ENCODE results near the gene NAP1L4. TPM values are rescaled to one million over a fixed set of nuclear protein-coding genes. Genes with fewer than 3 reads are reported as not detected.
A peak's percentile ranks its signal among the peaks of the same experiment; 100 is the strongest.
"Not testable (repeated sequence)": the region's sequence is repeated elsewhere in the genome, so short reads cannot be mapped to it uniquely, and the experiment has no call there.

The NAP1L4 gene
- total RNA-seq, 1 donor from 2014 or later, result 154 TPM

- ATAC-seq (ENCODE audit: poor library complexity), result no peak
- intact Hi-C loops (cut with DNase I), result no loop called here
- no peak for DNase-seq
Observed at GRCh38 chr11:2919837-2920236, 72.3 kb downstream of the NAP1L4 start.

- no peak for ATAC-seq (ENCODE audit: poor library complexity)
- DNase-seq, result no peak
- intact Hi-C loops (cut with DNase I), result no loop called here
Observed at GRCh38 chr11:2919188-2919587, 72.9 kb downstream of the NAP1L4 start.

DNA sequence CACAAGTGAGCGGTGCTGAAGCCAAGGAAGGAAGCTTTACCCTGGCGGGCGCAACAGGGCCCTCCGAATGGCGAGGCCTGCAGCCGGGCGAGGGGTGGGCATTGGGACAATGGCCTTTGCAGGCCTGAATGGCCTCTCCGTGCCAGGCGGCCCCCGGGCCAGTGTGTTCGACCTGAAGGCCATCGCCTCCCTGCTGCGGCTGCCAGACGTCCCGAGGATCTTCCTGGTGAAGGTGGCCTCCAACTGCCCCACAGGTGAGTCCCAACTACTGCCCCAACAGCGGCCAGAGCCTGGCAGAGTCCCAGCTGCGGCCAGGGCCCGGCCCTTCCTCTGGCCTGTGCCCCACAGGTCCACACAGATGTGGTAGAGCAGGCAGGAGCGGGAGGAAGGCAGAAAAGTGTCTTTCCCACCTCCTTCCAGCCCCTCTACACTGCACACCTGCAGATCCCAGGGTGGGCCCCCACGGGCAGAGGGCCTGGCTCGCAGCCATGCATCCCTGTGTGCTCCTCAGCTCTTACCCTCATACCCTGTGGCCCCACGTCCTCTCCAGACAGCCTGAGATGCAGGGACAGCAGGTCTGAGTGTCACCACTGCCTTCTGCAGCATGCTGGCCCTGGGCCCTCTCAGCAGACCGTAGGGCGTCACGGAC, 74.2 kb downstream of the NAP1L4 start:
- ATAC-seq (ENCODE audit: poor library complexity) (no peak), DNase-seq (no peak)
- intact Hi-C loops (cut with DNase I), result no loop called here

DNA sequence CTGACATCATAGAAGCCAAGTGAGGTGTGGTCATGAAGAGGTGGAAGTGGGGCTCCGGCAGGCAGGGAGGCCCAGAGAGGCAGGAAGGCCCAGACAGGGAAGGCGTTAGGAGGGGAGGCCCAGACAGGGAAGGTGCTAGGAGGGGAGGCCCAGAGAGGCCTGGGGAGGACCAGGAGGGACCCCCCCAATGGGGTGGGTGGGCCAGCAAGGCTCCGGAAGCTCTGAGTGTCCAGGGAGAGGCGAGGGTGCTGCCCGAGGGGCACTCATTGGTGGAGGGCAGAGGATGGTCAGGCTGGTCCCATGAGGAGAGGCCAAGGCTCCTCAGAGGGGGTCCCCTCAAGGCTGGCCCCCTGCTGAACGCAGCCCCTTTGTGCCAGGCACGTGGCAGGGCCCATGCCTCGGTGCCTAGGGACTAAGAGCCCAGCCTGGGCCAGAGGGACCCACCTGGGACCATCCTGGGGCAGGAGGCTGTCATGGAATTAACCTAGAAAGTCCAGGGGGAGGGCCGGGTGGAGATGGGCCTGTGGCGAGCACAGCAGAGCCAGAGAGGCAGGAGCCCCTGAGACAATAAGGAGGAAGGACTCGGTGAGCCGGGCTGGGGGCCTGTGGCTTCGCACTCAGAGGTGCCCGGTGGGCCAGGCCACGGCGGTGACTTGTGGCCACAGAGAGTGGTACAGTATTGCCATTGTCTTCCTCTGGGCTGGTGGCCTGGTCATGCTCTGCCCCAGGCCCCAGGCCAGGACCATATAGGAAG, 75.1 kb downstream of the NAP1L4 start:
- no peak for ATAC-seq (ENCODE audit: poor library complexity)
- DNase-seq, result no peak
- intact Hi-C loops (cut with DNase I), result no loop called here

DNA sequence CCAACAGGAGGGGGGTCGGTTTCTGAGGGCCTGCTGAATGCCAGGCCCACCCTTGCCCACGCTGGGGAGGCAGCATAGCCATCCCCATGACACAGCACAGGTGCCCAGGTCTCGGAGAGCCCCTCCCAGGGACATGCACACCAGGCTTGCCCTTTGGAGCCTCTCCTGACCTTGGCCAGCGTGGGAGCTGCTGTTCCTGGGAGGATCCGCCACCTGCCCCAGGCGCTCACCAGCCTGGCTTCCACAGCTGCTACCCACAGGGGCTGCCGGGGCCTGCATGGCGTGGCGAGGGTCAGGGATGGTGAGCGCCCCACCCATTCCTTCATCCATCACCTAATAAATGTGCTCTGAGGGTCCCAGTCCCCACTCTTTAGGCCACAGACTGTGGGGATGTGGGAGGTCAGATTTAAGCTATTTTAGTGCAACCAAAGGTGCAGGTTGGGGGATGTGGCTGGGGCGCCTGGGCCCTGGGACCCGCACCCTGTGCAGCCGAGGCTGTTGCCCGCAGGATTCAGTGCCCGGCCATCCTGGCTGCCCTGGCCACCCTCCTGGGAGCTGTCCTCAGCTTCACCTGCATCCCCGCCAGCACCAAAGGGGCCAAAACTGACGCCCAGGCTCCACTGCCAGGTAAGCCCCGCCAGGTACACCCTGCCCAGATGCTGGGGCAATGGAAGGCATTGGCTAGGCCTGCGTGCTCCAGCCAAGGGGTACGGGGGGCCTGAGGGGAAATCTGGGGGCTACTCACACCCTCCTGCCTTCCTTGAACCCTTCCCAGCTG, 75.8 kb downstream of the NAP1L4 start:
- intact Hi-C loops (cut with DNase I), result no loop called here
- DNase-seq (no peak), ATAC-seq (ENCODE audit: poor library complexity) (no peak)

DNA sequence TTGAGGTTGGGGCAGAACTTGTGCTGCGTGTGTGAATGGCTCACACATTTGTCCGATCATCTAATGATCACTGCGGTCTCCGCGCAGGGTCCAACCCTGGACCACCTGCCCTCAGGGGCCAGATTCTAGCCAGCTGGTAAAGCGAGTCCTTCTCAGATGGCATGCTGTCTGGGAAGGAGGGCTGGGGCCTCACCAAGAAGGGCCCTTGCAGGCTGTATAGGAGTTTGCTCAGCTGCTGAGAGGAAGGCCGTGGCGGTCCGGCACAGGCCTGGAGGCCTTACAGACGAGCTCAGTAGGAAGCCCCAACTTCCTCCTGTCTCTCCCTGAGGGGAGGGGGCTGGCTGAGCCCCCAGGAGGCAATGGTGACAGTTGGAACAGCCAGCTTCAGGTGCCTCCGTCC, 76.7 kb downstream of the NAP1L4 start:
- ATAC-seq (ENCODE audit: poor library complexity), result no peak
- intact Hi-C loops (cut with DNase I), result no loop called here
- no peak for DNase-seq

DNA sequence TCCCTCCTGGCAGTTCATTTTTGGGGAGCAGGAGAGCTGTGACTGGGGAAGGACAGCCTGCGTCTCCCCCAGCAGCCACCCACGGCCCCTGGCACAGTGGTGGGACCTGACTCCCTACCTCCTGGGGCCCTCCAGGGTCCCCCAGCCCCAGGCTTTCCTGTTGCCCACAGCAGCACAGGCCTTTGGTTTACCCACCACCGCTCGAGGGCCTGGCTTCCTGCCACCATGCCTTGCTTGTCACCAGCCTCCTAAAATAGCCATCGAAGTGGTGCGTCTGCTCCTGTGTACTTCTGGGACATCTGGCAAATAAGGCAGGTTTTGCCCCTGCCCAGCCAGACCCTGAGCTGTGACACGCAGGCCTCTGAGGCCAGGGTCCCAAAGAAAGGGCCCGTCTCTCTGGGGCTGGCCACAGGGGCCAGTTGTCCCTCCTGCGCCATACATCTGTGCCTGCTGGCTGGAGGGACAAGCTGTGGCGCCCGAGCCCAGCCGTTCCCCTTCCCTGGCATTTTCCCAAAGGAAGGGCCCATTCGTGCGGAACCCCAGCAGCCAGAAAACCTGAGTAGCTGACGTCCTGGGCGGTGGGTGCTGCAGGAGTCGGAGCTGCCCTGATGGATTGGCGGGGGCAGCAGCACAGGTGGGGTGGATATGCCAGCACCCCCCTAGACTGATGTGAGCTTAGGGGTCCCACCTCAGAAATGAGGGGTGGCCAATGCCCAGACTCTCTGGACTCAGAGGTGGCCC, 77.5 kb downstream of the NAP1L4 start:
- peak; percentile 80 for ATAC-seq (ENCODE audit: poor library complexity)
- DNase-seq, result peak; percentile 87
- intact Hi-C loops (cut with DNase I), result no loop called here

DNA sequence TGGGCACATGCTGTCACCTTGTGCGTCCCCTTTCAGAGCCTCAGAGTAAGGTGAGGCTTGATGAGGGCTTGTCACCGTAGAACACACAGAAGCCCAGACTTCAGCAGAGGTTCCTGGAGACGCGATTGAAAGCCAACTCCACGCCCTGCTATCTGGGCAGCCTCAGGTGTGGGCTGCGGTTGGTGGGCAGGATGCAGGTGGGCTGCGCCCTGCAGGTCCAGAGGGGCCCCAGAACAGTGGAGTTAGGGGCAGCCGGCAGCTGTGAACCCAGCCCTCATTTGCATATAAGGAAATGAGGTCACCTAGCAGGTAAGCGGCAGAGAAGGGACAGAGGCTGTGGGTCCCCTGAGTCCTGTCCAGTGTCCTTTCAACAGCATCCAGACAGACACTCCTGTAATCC, 78.4 kb downstream of the NAP1L4 start:
- no peak for DNase-seq
- ATAC-seq (ENCODE audit: poor library complexity), result no peak
- intact Hi-C loops (cut with DNase I), result no loop called here

DNA sequence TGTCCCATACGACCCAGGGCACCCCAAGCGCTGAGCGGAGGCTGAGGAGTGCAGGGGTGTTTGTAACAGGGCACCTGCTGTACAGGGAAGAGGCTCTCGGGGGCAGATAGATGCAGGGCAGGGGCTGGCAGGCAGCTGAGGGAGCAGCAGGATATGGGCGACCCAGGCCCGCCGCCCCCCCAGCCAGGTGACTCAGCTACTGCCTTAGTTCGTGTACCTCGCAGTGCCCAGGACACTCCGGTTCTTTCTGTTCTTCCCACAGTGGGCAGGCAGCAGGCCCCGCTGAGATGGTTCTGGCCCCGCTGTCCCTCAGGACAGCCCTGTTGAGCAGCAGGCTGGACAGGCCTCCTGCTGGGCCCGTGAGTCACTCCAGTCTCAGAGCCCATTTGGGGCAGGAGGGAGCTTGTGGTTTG, 79.1 kb downstream of the NAP1L4 start:
- no peak for DNase-seq
- no peak for ATAC-seq (ENCODE audit: poor library complexity)

DNA sequence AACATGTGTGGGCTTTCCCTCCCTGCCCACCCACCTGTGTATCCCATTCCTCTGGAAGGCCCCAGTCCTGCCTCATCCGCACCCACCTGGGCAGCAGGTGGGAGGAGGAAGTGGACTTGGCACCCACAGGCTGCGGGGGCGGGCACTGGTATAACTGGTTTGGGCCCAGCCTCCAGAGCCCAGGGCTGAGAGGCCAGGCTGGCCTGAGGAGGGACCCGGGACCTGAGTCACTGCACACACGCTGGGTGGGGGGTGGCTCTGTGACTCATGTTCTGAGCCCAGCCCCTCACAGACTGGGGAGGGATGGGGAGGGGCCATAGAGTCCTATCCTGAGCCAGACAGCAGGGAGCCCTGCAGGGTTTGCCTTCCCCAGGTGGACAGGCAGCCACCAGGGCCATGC, 79.6 kb downstream of the NAP1L4 start:
- ATAC-seq (ENCODE audit: poor library complexity) (peak; percentile 12), DNase-seq (no peak)
- intact Hi-C loops (cut with DNase I), result no loop called here

More for the DNA sequence above, 79.1 kb downstream of the NAP1L4 start:
- intact Hi-C loops (cut with DNase I), result no loop called here

GRCh38 chr11:2911785-2912391, 80.2 kb downstream of the NAP1L4 start:
- no peak for DNase-seq
- intact Hi-C loops (cut with DNase I), result no loop called here
- ATAC-seq (ENCODE audit: poor library complexity), result no peak

- DNase-seq, result no peak
- intact Hi-C loops (cut with DNase I), result no loop called here
- ATAC-seq (ENCODE audit: poor library complexity), result no peak
Observed at GRCh38 chr11:2911088-2911784, 80.9 kb downstream of the NAP1L4 start.

DNA sequence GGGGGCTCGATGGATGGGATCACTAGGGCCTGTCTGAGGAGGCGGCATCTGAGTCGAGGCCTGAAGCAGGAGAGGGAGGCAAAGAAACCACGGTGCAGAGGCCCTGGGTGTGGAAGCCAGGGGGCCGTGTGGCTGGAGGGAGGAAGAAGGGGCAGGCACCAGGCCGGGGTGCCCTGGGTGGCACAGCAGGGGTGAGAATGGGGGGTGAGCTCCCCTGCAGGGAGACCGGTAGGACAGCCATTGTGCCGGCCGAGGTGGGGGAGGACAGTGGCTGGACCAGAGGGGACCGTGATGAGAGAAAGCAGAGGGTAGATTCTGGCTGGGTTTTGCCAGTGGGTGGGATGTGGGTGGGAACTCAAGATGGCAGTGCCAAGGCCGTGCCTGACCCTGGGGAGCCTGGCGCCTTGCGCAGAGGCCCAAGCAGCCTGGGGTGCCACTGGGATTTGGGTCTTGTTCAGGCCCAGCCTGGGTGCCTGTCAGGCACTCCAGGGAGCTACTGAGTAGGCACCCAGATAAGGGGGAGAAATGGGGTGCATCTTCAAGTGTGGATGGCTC, 81.7 kb downstream of the NAP1L4 start:
- intact Hi-C loops (cut with DNase I), result no loop called here
- DNase-seq (no peak), ATAC-seq (ENCODE audit: poor library complexity) (no peak)

- ATAC-seq (ENCODE audit: poor library complexity), result no peak
- peak; percentile 62 for DNase-seq
- intact Hi-C loops (cut with DNase I), result no loop called here
Observed at GRCh38 chr11:2909133-2909902, 82.8 kb downstream of the NAP1L4 start.

DNA sequence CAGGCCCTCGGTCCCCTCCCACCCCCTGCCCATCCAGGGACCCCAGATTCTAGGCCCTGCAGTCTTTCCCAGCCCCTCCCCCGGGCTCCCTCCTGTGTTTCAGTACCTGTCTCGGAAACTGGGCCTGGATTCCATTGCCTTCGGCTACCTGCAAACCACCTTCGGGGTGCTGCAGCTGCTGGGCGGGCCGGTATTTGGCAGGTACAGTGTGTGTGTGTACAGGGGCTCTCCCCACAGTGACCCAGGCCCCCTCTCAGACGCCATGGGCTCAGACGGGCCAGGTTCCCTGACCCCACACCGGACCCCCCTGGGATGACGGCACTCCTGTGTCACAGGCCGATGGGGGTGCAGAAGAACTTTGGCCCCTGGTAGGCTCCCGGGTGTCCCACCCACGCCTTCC, 84.0 kb downstream of the NAP1L4 start:
- intact Hi-C loops (cut with DNase I), result no loop called here
- ATAC-seq (ENCODE audit: poor library complexity), result no peak
- no peak for DNase-seq

DNA sequence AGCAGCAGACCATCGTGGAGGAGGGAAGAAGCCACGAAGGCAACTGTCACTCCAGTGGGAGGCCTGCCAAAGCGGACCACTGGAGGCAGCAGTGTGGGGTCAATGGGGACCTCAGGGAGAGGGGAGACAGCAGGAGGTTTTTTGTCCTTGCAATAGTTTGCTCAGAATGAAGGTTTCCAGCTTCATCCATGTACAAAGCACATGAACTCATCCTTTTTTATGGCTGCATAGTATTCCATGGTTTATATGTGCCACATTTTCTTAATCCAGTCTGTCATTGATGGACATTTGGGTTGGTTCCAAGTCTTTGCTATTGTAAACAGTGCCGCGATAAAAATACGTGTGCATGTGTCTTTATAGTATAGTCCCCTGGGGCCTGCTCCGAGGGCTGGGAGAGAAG, 86.8 kb downstream of the NAP1L4 start:
- DNase-seq; ATAC-seq (ENCODE audit: poor library complexity); intact Hi-C loops (cut with DNase I): not testable (repeated sequence)

Data from Right ventricle myocardium superior (tissue), 1 donor.